DOHH2 (cell line): ENCODE results near the gene DERL3.

Source experiments
- H3F3A ChIP-seq: fragments of 200-600 bp; sonication (generic), shearing (Covaris generic); 2 replicates; pipeline ENCODE4 v1.6.0; 2016; ENCODE audit warnings: antibody characterized with exemption, mild to moderate bottlenecking; ENCODE audit not compliant: control insufficient read depth, insufficient read depth
- H3K27ac ChIP-seq: fragments of 200-600 bp; sonication (generic); 2 replicates; pipeline ENCODE4 v1.5.1; 2014; ENCODE audit warnings: low read depth, mild to moderate bottlenecking, low read length, moderate library complexity
- H3K27me3 ChIP-seq: fragments of 200-600 bp; sonication (generic); 2 replicates; pipeline ENCODE4 v1.6.1; 2014; ENCODE audit warnings: mild to moderate bottlenecking, low read length, mixed read lengths; ENCODE audit not compliant: control insufficient read depth
- H3K36me3 ChIP-seq: fragments of 200-600 bp; sonication (generic); 2 replicates; pipeline ENCODE4 v1.6.1; 2014; ENCODE audit warnings: mild to moderate bottlenecking, low read length, moderate library complexity, mixed read lengths; ENCODE audit not compliant: control insufficient read depth
- H3K4me1 ChIP-seq: fragments of 200-600 bp; sonication (generic); 2 replicates; pipeline ENCODE4 v1.6.1; 2014; ENCODE audit warnings: mild to moderate bottlenecking, low read length, mixed read lengths; ENCODE audit not compliant: control insufficient read depth
- H3K4me2 ChIP-seq: fragments of 200-600 bp; sonication (generic); 2 replicates; pipeline ENCODE4 v1.6.0; 2014; ENCODE audit warnings: mild to moderate bottlenecking, low read length, moderate library complexity
- H3K4me3 ChIP-seq: fragments of 200-600 bp; sonication (generic); 2 replicates; pipeline ENCODE4 v1.5.1; 2014; ENCODE audit warnings: mild to moderate bottlenecking, low read length, mixed read lengths
- H3K79me2 ChIP-seq: fragments of 200-600 bp; sonication (generic); 2 replicates; pipeline ENCODE4 v1.6.1; 2014; ENCODE audit warnings: mild to moderate bottlenecking, low read length, mixed read lengths; ENCODE audit not compliant: control insufficient read depth
- H3K9me2 ChIP-seq: fragments of 200-600 bp; sonication (generic); replicated peaks from 2 replicates; pipeline ENCODE4 v1.6.1; 2014; ENCODE audit warnings: mild to moderate bottlenecking, low read length, mixed read lengths; ENCODE audit not compliant: control insufficient read depth
- H3K9me3 ChIP-seq: fragments of 200-600 bp; sonication (generic); 2 replicates; pipeline ENCODE4 v1.6.1; 2014; ENCODE audit warnings: antibody characterized with exemption, low read length, mixed read lengths; ENCODE audit not compliant: control insufficient read depth, insufficient read depth
- H4K20me1 ChIP-seq: fragments of 200-600 bp; sonication (generic); 2 replicates; pipeline ENCODE4 v1.6.0; 2014; ENCODE audit warnings: low read depth, mild to moderate bottlenecking, antibody characterized with exemption, low read length, moderate library complexity; ENCODE audit not compliant: control insufficient read depth, insufficient read depth
- CTCF ChIP-seq: fragments of 200-600 bp; sonication (generic); IDR thresholded peaks from one replicate; pipeline ENCODE4 v1.5.1; 2014; ENCODE audit warnings: antibody characterized with exemption, mild to moderate bottlenecking, low read depth, low read length; ENCODE audit not compliant: poor library complexity, severe bottlenecking
- EZH2phosphoT487 ChIP-seq: fragments of 200-600 bp; sonication (generic); IDR thresholded peaks from 2 replicates; pipeline ENCODE4 v1.6.1; 2017; ENCODE audit warnings: borderline replicate concordance, mild to moderate bottlenecking, antibody characterized with exemption, low read length, moderate library complexity, mixed read lengths

Gene DERL3

GRCh38 chr22:23789638-23790037 lies 49.2 kb downstream of the DERL3 start:
- Histone ChIP-seq H4K20me1 (peaks cover 25% of the 10 kb centered on the region), H3K27me3 (no peaks in the 10 kb centered on the region), H3F3A (peaks cover 2% of the 10 kb centered on the region; the same call in 1 of the 2 replicates), H3K79me2 (peaks cover 70% of the 10 kb centered on the region), H3K9me3 (no peaks in the 10 kb centered on the region), H3K4me2 (peak overlapping the region; percentile 94; the same call in 1 of the 2 replicates), H3K4me3 (no peak overlapping the region; the same call in 1 of the 2 replicates), H3K4me1 (peaks cover 33% of the 10 kb centered on the region), H3K36me3 (peaks cover 67% of the 10 kb centered on the region), H3K27ac (no peak overlapping the region), H3K9me2 (no peaks in the 10 kb centered on the region)
- TF ChIP-seq CTCF (peak; percentile 8), EZH2phosphoT487 (no peak)

GRCh38 chr22:23789121-23789520 lies 49.7 kb downstream of the DERL3 start:
- H3K4me2 ChIP-seq: peak overlapping the region; percentile 94; the same call in 1 of the 2 replicates
- H3K27ac ChIP-seq: no peak overlapping the region
- peaks cover 25% of the 10 kb centered on the region for H4K20me1 ChIP-seq
- peaks cover 2% of the 10 kb centered on the region; the same call in 1 of the 2 replicates for H3F3A ChIP-seq
- H3K27me3 ChIP-seq: no peaks in the 10 kb centered on the region
- H3K79me2 ChIP-seq: peaks cover 70% of the 10 kb centered on the region
- H3K4me3 ChIP-seq: no peak overlapping the region; the same call in 1 of the 2 replicates
- peaks cover 37% of the 10 kb centered on the region for H3K4me1 ChIP-seq
- TF ChIP-seq EZH2phosphoT487: no peak
- no peak for TF ChIP-seq CTCF
- peaks cover 62% of the 10 kb centered on the region for H3K36me3 ChIP-seq
- no peaks in the 10 kb centered on the region for H3K9me2 ChIP-seq
- no peaks in the 10 kb centered on the region for H3K9me3 ChIP-seq

GRCh38 chr22:23787910-23788309 lies 50.9 kb downstream of the DERL3 start:
- Histone ChIP-seq H3K79me2 (peaks cover 63% of the 10 kb centered on the region), H4K20me1 (peaks cover 25% of the 10 kb centered on the region), H3K9me3 (no peaks in the 10 kb centered on the region), H3K27ac (peak overlapping the region; percentile 86), H3K4me2 (peak overlapping the region; percentile 94), H3K4me3 (peak overlapping the region; percentile 94), H3K4me1 (peaks cover 37% of the 10 kb centered on the region), H3F3A (peaks cover 2% of the 10 kb centered on the region; the same call in 1 of the 2 replicates), H3K36me3 (peaks cover 51% of the 10 kb centered on the region), H3K27me3 (no peaks in the 10 kb centered on the region), H3K9me2 (no peaks in the 10 kb centered on the region)
- no peak for TF ChIP-seq EZH2phosphoT487
- TF ChIP-seq CTCF: no peak
